GM19372 (cell line): Measurements from ENCODE around the gene RNF214.

Experiments
- ATAC-seq: cut with Tn5 transposase; IDR thresholded peaks from one replicate; pipeline ENCODE4 v1.9.1; 2021; ENCODE audit warnings: mild to moderate bottlenecking, low read depth, moderate library complexity; ENCODE audit not compliant: unreplicated experiment

The RNF214 gene

DNA sequence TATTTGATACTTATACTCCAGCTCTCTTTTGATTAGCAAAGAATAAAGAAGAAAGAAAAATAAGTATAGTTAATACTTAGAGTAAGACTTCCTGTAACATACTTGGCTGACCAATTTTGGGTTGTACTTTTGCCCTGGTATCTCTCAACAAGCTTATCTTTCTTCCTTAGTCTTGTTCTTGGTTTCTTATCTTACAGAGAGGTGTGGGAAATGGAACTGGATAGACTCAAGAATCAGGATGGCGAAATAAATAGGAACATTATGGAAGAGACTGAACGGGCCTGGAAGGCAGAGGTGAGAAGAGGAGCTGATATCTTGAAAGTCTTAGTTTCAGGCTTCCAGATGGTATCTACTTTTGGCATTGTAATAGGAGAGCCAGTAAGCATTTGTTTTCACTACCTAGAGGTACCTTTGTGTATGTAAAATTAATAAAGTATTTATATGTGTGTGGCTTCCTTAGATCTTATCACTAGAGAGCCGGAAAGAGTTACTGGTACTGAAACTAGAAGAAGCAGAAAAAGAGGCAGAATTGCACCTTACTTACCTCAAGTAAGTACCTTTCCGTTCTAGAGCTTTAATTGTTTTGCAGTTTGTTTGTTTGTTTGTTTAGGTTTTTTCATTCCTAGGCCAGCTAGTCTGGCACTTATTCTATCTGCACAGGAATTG, 47.4 kb downstream of the RNF214 start:
- ATAC-seq, result no peak

DNA sequence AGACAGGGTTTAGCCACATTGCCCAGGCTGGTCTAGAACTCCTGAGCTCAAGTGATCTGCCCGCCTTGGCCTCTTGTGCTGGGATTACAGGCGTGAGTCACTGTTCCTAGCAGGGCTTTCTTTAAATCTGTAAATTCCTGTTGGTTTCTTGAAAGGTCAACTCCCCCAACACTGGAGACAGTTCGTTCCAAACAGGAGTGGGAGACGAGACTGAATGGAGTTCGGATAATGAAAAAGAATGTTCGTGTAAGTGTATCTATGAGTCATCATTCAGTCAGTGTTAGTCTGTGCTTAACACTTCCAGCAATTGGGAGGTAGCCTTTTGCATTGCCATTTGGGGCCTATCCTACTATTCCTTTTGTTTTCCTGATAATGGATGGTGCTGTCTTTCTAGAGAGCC, 48.7 kb downstream of the RNF214 start:
- ATAC-seq, result no peak

- no peak for ATAC-seq
Measured at GRCh38 chr11:117281869-117282268, 49.4 kb downstream of the RNF214 start.

DNA sequence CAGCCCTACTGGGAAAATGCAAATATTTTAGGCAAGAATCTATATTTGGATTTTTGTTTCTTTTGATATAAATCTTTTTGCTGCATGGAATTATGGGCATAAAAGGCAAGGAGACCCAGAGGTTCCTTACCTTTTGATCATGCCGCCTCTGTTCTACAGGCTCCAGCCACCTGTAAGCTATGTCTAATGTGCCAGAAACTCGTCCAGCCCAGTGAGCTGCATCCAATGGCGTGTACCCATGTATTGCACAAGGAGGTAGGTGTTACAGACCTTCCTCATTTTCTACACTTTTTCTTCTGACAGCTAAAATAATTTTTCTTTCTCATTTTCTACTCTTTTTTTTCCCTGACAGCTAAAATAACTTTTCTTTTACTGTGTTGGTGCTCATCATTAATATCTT, 50.5 kb downstream of the RNF214 start:
- no peak for ATAC-seq

- ATAC-seq, result no peak
Measured at GRCh38 chr11:117284053-117284452, 51.6 kb downstream of the RNF214 start.

DNA sequence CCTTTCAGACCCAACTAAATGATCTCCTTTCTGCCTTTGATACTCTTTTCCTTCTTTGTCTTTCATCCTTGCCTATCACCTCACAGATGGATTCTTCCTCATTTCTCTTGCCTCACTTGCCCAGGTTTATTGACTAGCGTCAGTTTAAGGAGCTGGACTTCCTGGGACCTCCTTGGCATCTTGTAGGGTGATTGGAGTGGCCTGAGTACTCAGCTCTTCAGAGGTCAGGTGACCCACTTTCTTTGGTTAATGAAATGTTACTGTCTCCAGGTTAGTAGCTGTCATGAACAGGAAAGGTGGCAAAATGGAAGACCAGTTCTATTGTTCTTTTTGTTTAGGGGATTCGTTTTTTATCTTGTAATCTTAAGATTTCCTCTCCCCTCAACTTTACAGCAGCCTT, 54.1 kb downstream of the RNF214 start:
- ATAC-seq, result no peak

- no peak for ATAC-seq
Measured at GRCh38 chr11:117287668-117288067, 55.2 kb downstream of the RNF214 start.

DNA sequence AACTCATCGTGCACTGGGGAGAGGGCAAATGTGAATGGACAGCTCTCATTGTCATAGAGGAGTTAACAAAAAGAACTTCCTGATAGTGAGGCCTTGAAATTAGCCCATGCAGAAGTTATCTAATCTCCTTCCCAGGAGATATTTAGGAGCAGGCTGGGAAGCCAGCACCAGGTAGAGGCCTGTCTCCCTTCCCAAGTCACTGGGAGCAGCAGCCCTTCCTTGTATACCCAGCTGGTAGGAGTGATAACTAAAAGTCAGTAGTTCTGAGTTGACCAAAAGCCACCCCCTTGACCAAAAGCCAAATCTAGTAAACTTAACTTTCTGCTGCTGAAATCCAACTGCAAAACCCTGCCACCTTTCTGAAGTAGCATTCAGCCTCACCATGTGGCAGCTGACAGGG, 57.3 kb downstream of the RNF214 start:
- ATAC-seq, result no peak

DNA sequence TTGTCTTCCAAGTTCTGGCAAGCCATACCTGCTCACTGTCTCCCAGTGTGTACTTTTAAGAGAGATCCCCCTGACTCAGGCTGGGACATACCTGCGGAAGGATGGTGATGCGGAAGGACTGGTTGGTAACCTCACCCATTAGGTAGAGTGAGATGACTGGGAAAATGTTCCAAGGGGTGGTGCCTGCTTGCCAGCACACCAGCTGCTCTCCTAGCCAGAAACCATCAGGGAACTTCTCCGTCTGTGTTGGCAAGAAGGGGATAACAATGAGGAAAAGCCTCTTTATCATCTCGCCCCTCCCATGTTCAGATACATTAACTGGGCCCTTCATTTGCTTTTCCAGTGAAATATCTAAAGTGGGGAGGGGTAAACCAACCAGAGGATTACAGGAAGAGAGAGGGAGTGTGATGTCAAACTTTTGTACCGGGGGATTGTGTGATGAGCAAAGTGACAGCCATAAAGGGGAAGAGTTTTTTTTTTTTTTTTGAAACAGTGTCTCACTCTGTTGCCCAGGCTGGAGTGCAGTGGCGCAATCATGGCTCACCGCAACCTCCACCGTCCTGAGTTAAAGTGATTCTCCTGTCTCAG, 58.4 kb downstream of the RNF214 start, which contains the start of gene BACE1-AS:
BACE1-AS (plus strand) TSS at position 538 of the 588 bp plus-strand sequence.
- ATAC-seq, result no peak

- ATAC-seq, result no peak
Measured at GRCh38 chr11:117292616-117293015, 60.1 kb downstream of the RNF214 start.

- no peak for ATAC-seq
Measured at GRCh38 chr11:117295438-117296137, 63.1 kb downstream of the RNF214 start.

- ATAC-seq, result no peak
Measured at GRCh38 chr11:117296881-117297280, 64.4 kb downstream of the RNF214 start.

GRCh38 chr11:117298195-117298594, 65.7 kb downstream of the RNF214 start:
- ATAC-seq, result no peak

DNA sequence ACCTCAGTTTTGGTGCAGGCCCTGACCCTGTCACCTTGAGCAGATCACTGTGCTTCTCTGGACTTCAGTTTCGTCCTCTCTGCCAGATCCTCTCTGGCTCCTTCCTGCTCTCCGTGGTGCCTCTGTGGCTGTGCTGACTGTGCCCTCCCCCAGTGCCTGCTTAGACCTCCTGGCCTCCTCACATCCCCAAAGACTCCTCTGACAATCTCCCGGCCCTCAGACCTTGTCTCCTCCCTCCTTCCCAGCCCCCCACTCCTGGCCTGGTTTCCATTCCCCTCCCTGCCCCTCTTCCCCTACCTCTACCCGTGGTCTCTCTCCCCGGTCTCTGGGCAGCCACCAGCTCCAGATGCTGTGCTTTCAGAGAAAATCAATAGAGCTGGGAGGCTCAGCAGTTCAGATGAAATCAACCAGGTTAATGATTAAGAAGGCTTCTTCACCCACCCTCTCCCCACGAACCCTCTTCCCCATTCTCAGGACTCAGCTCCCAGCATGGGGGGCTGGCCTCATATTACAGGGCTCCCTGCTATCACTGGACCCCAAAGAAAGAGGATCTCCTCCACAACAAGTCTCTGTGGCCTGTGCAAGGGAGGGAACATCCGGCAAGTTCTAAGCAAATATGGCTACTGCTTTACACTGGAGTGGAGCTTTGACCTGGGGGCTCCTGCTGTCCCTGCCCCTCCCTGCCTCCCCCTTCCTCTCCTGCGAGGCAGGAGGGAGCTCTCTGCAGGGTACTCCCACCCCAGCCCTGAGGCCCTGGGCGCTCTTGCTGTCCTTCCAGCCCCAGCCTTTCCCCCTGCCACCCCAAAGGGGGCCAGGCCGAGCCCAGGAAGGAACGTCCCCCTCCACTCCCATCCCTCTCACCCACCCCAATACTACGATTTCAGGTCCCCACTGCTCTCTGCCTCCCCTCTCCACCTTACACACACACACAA, 67.1 kb downstream of the RNF214 start:
- no peak for ATAC-seq

DNA sequence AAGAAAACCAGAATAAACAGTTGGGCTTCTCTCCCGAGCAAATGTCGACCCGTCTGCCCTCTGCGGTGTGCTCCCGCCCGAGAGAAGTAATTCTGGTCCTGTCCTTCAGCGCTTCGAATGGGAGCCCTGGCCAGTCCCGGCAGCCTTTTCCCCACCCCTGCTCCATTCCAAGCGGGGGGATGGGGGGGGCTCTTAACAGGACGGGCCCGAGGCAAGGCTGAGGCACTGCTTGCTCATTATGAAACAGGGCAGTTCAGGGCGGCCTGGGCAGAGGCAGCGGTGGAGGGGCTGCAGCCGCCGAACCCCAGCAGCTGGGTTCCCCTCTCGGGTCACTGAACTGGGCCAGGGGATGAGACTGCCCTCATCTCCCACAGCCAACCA, 67.8 kb downstream of the RNF214 start:
- ATAC-seq, result no peak

GRCh38 chr11:117300773-117301172, 68.3 kb downstream of the RNF214 start:
- ATAC-seq, result no peak

DNA sequence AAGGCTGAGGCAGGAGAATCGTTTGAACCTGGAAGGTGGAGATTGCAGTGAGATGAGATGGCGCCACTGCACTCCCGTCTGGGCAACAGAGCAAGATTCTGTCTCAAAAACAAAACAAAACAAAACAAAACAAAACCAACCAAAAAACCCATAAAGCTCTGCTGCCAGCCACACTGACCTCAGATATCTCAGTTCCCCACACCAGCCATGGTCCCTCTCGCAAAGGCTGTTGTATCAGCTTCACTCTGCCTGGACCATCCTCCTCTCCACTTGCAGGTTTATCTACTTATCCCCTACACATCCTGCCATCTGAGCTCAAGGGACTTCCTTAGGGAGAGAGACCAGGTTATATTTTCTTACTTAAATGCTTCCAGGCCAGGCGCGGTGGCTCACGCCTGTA, 69.8 kb downstream of the RNF214 start:
- no peak for ATAC-seq

DNA sequence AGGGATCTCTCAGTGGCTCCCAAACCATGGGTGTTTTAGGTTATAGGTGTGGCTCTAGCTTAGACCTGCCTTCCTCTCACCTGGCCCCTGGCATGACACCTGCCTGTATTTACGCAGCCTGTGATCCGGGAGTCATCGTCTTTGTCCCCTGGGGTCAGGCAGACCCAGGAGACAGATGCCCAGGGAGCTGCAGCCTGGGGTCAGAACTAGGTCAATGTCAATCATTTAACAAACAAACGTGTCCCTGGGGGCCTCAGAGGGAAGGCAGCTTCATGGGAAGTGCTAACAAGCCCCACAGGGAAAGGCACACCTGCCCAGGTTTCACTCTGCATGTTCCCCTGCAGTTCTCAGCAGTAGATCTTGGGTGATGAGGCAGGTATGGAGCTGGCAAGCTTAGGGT, 70.6 kb downstream of the RNF214 start:
- ATAC-seq, result no peak

DNA sequence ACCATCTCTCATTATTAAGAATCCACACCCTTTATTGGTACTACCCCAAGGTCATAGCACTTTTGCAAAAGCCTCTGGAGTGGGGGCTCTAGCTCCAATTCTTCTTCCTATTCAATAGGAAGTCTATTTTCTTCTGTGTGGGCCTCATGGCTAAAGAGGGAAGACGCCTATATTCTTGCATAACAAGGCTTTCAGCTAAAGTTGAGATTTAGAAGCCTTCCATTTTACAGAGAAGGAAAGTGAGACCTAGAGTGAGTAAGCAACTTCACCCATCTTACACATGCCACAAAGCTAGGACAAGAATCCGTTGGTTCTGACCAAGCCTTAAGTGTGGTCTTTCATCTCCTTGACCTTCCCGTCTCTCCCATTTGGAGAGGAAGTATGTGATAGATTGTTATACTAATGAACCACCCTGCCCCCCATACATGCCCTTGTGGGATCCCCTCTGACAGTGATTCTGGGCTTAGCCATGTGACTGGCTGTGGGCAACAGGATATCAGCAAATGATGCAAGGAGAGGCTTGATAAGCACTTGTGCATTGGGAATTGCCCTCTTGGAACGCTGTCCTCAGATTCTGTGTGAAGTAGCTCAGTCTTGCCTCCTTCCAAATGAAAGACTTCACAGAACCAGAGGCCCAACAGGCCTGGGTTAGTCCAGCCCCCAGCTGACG, 71.3 kb downstream of the RNF214 start:
- no peak for ATAC-seq

DNA sequence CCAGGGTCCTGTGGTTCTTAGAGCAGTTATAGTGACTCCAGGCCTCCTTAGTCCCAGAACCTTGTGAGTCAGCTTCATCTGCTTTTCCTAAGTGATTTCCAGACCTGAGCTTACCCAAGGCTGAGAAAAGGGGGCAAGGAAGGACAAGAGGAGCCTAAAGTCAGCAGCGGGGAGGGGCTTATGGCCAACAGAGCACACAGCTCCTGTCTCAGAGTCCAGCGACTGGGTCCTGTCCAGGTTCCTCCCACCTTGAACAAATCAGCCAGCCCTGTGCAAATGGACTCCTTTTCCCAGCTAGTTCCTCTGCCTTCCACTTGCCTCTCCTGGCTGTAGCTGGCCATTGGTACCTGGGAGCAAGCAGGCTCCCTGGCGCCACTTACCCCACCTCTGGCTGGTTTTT, 72.7 kb downstream of the RNF214 start:
- no peak for ATAC-seq
